Caco-2 (cell line): ENCODE results near the gene AHDC1. TPM values are rescaled to one million over a fixed set of nuclear protein-coding genes. Genes with fewer than 3 reads are reported as not detected.

ENCODE experiments used
- BruUV-seq: library from RNA; stranded (reverse); fragments of 400-500 nt; replicated peaks from 2 replicates; lab custom pipeline; 2021; lab: Mats Ljungman, UMichigan
- CTCF ChIA-PET: fragments of 300-600 bp; sonication (Branson Sonifier 250); formaldehyde crosslinking; loops from one replicate; lab custom pipeline; 2022; ENCODE audit warnings: antibody characterized with exemption; lab: Charles Lee
- POLR2A ChIA-PET: fragments of 300-600 bp; sonication (Branson Sonifier 250); formaldehyde crosslinking; loops from one replicate; lab custom pipeline; 2022; ENCODE audit warnings: antibody characterized with exemption; lab: Charles Lee
- DNase-seq, 2 experiments: peaks; one replicate each; pipeline versions ENCODE4 v3.0.0 to v3.0.0-alpha.2; 2020 to 2022
- H3K27me3 ChIP-seq: replicated peaks from 2 replicates; pipeline ENCODE4 v1.6.0; 2011; ENCODE audit warnings: low read length; ENCODE audit not compliant: control insufficient read depth, insufficient read depth
- H3K36me3 ChIP-seq: 2 replicates; pipeline ENCODE4 v1.5.1; 2011; ENCODE audit warnings: low read length; ENCODE audit not compliant: control insufficient read depth, insufficient read depth
- H3K4me1 ChIP-seq: fragments of 250-450 bp; sonication (Bioruptor Pico); 2 replicates; pipeline ENCODE4 v1.5.1; 2020; ENCODE audit warnings: mild to moderate bottlenecking
- H3K4me3 ChIP-seq: 2 replicates; pipeline ENCODE4 v1.5.1; 2011; ENCODE audit warnings: low read depth, mild to moderate bottlenecking, control low read depth, low read length
- H3K9me3 ChIP-seq: fragments of 250-450 bp; sonication (Bioruptor Pico); 2 replicates; pipeline ENCODE4 v1.5.1; 2020; ENCODE audit warnings: mild to moderate bottlenecking, moderate library complexity
- H3K27ac Mint-ChIP-seq: one replicate; pipeline ENCODE4 v1.8.0; 2022; ENCODE audit warnings: mixed read lengths; ENCODE audit not compliant: unreplicated experiment
- H3K27me3 Mint-ChIP-seq: one replicate; pipeline ENCODE4 v1.8.0; 2022; ENCODE audit warnings: mixed read lengths; ENCODE audit not compliant: insufficient read depth, unreplicated experiment
- H3K36me3 Mint-ChIP-seq: one replicate; pipeline ENCODE4 v1.8.0; 2022; ENCODE audit warnings: mild to moderate bottlenecking, mixed read lengths; ENCODE audit not compliant: insufficient read depth, unreplicated experiment
- H3K4me1 Mint-ChIP-seq: one replicate; pipeline ENCODE4 v1.8.0; 2022; ENCODE audit warnings: low read depth, mixed read lengths; ENCODE audit not compliant: unreplicated experiment
- H3K4me3 Mint-ChIP-seq: one replicate; pipeline ENCODE4 v1.8.0; 2022; ENCODE audit warnings: mild to moderate bottlenecking, moderate library complexity, mixed read lengths; ENCODE audit not compliant: unreplicated experiment
- H3K9me3 Mint-ChIP-seq: one replicate; pipeline ENCODE4 v1.8.0; 2022; ENCODE audit warnings: mixed read lengths; ENCODE audit not compliant: unreplicated experiment
- intact Hi-C: fragments of 100-400 bp; cut with micrococcal nuclease; formaldehyde crosslinking; loops from one replicate; pipeline ENCODE4 v1.10.0; 2022; ENCODE audit not compliant: unreplicated experiment
- total RNA-seq: library from RNA; stranded (reverse); gene quantifications from 2 replicates; pipeline ENCODE4 v1.2.3, GENCODE V29; 2022
- TF ChIP-seq, protein P1 (sequence below), 2 experiments: fragments of 200-600 bp in 1 of 2; IDR thresholded peaks; 1 replicate in 1 of 2; 2 replicates in 1 of 2; pipeline versions ENCODE4 v1.5.1 to v1.8.0; 2011 to 2022; ENCODE audit warnings: antibody characterized with exemption in 1 of 2, control low read depth in 1 of 2, inconsistent platforms in 1 of 2, low read depth in 1 of 2, low read length in 1 of 2, mild to moderate bottlenecking in 1 of 2, moderate library complexity in 1 of 2; ENCODE audit not compliant: insufficient read depth in 1 of 2, severe bottlenecking in 1 of 2, unreplicated experiment in 1 of 2

Gene AHDC1
- total RNA-seq, 1 experiment from 2014 or later = 17.0 TPM

DNA sequence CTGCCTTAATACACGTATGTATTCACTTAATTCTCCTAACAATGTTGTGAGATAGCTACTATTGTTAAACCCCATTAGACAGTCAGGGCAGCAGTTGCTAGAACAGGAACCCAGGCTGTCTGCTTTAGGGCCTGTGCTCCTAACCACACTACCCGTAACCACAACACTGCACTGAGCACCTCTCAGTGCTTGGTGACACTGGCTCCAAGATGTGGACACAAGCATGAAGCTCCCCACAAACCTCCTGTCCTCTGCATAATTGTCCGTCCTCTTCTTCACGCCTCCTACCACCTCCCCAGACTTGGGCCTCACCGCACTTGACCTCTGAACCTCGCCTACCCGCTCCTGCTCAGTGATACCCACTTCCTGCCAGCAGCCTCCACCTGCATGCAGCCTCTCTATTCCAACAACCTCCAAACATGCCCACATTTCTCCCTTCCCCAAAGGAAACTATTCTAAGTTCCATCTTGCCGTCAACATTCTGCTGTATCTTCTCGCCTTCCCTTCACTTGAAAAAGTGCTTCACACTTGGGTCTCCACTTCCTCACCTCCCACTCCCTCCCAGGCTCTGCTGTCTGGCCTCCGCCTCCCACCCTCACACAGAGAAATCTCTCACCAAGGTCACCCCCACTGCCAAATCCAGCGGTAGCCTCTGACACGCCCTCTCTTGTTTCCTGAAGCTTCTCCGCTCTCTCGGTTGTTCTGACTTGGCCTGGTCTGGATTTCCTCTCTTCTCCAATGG lies 14.6 kb upstream of the AHDC1 start:
- TF ChIP-seq, protein P1, sequence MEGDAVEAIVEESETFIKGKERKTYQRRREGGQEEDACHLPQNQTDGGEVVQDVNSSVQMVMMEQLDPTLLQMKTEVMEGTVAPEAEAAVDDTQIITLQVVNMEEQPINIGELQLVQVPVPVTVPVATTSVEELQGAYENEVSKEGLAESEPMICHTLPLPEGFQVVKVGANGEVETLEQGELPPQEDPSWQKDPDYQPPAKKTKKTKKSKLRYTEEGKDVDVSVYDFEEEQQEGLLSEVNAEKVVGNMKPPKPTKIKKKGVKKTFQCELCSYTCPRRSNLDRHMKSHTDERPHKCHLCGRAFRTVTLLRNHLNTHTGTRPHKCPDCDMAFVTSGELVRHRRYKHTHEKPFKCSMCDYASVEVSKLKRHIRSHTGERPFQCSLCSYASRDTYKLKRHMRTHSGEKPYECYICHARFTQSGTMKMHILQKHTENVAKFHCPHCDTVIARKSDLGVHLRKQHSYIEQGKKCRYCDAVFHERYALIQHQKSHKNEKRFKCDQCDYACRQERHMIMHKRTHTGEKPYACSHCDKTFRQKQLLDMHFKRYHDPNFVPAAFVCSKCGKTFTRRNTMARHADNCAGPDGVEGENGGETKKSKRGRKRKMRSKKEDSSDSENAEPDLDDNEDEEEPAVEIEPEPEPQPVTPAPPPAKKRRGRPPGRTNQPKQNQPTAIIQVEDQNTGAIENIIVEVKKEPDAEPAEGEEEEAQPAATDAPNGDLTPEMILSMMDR (IDR thresholded peaks at IDR 0.05; ENCODE audit: insufficient read depth in 1 of 2, low read depth in 1 of 2, low read length in 1 of 2, severe bottlenecking in 1 of 2, unreplicated experiment in 1 of 2) = no peak
- Mint-ChIP-seq H3K9me3 (no peaks in the 10 kb centered on the region), H3K36me3 (no peaks in the 10 kb centered on the region), H3K27me3 (peaks cover 2% of the 10 kb centered on the region), H3K4me3 (no peak overlapping the region), H3K4me1 (no peaks in the 10 kb centered on the region), H3K27ac (no peak overlapping the region)
- Histone ChIP-seq H3K4me3 (no peak overlapping the region), H3K9me3 (no peaks in the 10 kb centered on the region), H3K36me3 (no peaks in the 10 kb centered on the region), H3K4me1 (no peaks in the 10 kb centered on the region), H3K27me3 (no peaks in the 10 kb centered on the region)
- intact Hi-C loops = no loop called here
- ChIA-PET POLR2A (no interaction called here), CTCF (no interaction called here)
- no TSS peak for BruUV-seq
- DNase-seq = no peak

DNA sequence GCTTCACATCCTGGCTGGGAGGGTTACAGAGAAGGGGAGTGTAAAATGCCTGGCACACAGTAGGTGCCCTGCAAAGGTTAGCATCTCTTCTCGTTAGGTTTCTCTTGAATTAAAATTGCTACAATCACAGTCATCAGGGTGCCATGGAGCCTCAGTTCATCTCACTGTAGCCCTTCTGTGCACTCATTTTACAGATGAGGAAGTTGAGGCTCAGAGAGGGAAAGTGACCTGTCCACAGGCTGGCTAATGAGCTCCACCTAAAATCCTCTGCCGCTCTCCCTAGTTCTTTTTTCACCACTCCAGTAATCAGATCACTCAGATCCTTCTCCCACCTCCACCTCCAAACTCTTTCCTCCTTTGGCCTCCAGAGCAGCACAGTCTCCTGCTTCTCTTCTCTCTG lies 13.5 kb upstream of the AHDC1 start:
- no peak for DNase-seq
- Histone ChIP-seq H3K4me1 (no peaks in the 10 kb centered on the region), H3K4me3 (no peak overlapping the region), H3K36me3 (no peaks in the 10 kb centered on the region), H3K9me3 (no peaks in the 10 kb centered on the region), H3K27me3 (no peaks in the 10 kb centered on the region)
- TF ChIP-seq, protein P1 (IDR thresholded peaks at IDR 0.05; ENCODE audit: insufficient read depth in 1 of 2, low read depth in 1 of 2, low read length in 1 of 2, severe bottlenecking in 1 of 2, unreplicated experiment in 1 of 2) = no peak
- Mint-ChIP-seq H3K9me3 (no peaks in the 10 kb centered on the region), H3K4me1 (no peaks in the 10 kb centered on the region), H3K4me3 (no peak overlapping the region), H3K27me3 (peaks cover 2% of the 10 kb centered on the region), H3K27ac (no peak overlapping the region), H3K36me3 (no peaks in the 10 kb centered on the region)
- BruUV-seq = no TSS peak
- CTCF ChIA-PET = interaction anchor here (0.5 to 0.9 kb wide), 2 partner anchors 10 to 60 kb away, joined by 3 read pairs; no protein-coding TSS in a partner anchor
- intact Hi-C loops = no loop called here
- POLR2A ChIA-PET = no interaction called here

- Mint-ChIP-seq H3K9me3 (no peaks in the 10 kb centered on the region), H3K27me3 (no peaks in the 10 kb centered on the region), H3K36me3 (no peaks in the 10 kb centered on the region), H3K4me1 (no peaks in the 10 kb centered on the region), H3K27ac (no peak overlapping the region), H3K4me3 (no peak overlapping the region)
- TF ChIP-seq, protein P1 (IDR thresholded peaks at IDR 0.05; ENCODE audit: insufficient read depth in 1 of 2, low read depth in 1 of 2, low read length in 1 of 2, severe bottlenecking in 1 of 2, unreplicated experiment in 1 of 2) = no peak
- Histone ChIP-seq H3K36me3 (no peaks in the 10 kb centered on the region), H3K4me3 (no peak overlapping the region), H3K27me3 (no peaks in the 10 kb centered on the region), H3K9me3 (no peaks in the 10 kb centered on the region), H3K4me1 (no peaks in the 10 kb centered on the region)
- DNase-seq = no peak
- no TSS peak for BruUV-seq
- ChIA-PET POLR2A (no interaction called here), CTCF (interaction anchor here (0.9 kb wide), 1 partner anchor 9 kb away, joined by 3 read pairs; no protein-coding TSS in a partner anchor)
- intact Hi-C loops = no loop called here
Observed at GRCh38 chr1:27616441-27616840, 12.5 kb upstream of the AHDC1 start.
